ENCODE measurements around the gene TMEM258. TPM values are rescaled to one million over a fixed set of nuclear protein-coding genes. Genes with fewer than 3 reads are reported as not detected.

Gene TMEM258
- total RNA-seq, 2 experiments from 2014 or later, result 162 to 170 TPM

- Mint-ChIP-seq H3K9me3 (no peaks in the 10 kb centered on the region), H3K27ac (no peak overlapping the region), H3K4me1 (ENCODE audit: low read depth) (peaks cover 25% of the 10 kb centered on the region), H3K36me3 (ENCODE audit: low read depth) (peaks cover 32% of the 10 kb centered on the region), H3K27me3 (no peaks in the 10 kb centered on the region), H3K4me3 (no peak overlapping the region)
- ATAC-seq (no peak), DNase-seq (peak; percentile 39)
- intact Hi-C loops (cut with micrococcal nuclease), result no loop called here
- TF ChIP-seq CTCF (IDR thresholded peaks at IDR 0.05), result peak; percentile 21
- ChIA-PET CTCF (interaction anchor here (0.6 to 4.5 kb wide), 12 partner anchors 9 to 160 kb away, joined by 3 to 35 read pairs (median 3); no protein-coding TSS in a partner anchor), POLR2A (no interaction called here)
Observed at GRCh38 chr11:61787928-61788491, 4.4 kb downstream of the TMEM258 start.

GRCh38 chr11:61785837-61786402 lies 6.5 kb downstream of the TMEM258 start:
- Mint-ChIP-seq H3K27me3 (no peaks in the 10 kb centered on the region), H3K36me3 (ENCODE audit: low read depth) (peaks cover 27% of the 10 kb centered on the region), H3K4me1 (ENCODE audit: low read depth) (peaks cover 19% of the 10 kb centered on the region), H3K9me3 (no peaks in the 10 kb centered on the region), H3K4me3 (no peak overlapping the region), H3K27ac (no peak overlapping the region)
- intact Hi-C loops (cut with micrococcal nuclease), result no loop called here
- ATAC-seq, result no peak
- no peak for DNase-seq
- CTCF ChIA-PET, result interaction anchor here (0.9 to 4.5 kb wide), 2 partner anchors 12 to 322 kb away, joined by 3 to 35 read pairs; no protein-coding TSS in a partner anchor
- POLR2A ChIA-PET, result no interaction called here
- TF ChIP-seq CTCF (IDR thresholded peaks at IDR 0.05), result no peak

- Mint-ChIP-seq H3K4me3 (no peak overlapping the region), H3K9me3 (no peaks in the 10 kb centered on the region), H3K4me1 (ENCODE audit: low read depth) (peaks cover 9% of the 10 kb centered on the region), H3K27ac (no peak overlapping the region), H3K36me3 (ENCODE audit: low read depth) (peaks cover 18% of the 10 kb centered on the region), H3K27me3 (no peaks in the 10 kb centered on the region)
- TF ChIP-seq CTCF (IDR thresholded peaks at IDR 0.05), result no peak
- intact Hi-C loops (cut with micrococcal nuclease), result no loop called here
- no peak for DNase-seq
- no peak for ATAC-seq
- CTCF ChIA-PET, result no interaction called here
- POLR2A ChIA-PET, result interaction anchor here (0.6 to 0.7 kb wide), 2 partner anchors 8 to 304 kb away, joined by 3 read pairs; partner anchors contain the start of genes FEN1 and TMEM258
Observed at GRCh38 chr11:61784506-61784805, 7.9 kb downstream of the TMEM258 start.

GRCh38 chr11:61783717-61784505 lies 8.5 kb downstream of the TMEM258 start:
- H3K4me1 Mint-ChIP-seq (ENCODE audit: low read depth), result peaks cover 6% of the 10 kb centered on the region
- no peak for ATAC-seq
- ChIA-PET POLR2A (interaction anchor here (0.6 to 0.7 kb wide), 2 partner anchors 9 to 305 kb away, joined by 3 read pairs; partner anchors contain the start of genes FEN1 and TMEM258), CTCF (no interaction called here)
- no peak for TF ChIP-seq CTCF (IDR thresholded peaks at IDR 0.05)
- H3K4me3 Mint-ChIP-seq, result no peak overlapping the region
- H3K9me3 Mint-ChIP-seq, result no peaks in the 10 kb centered on the region
- intact Hi-C loops (cut with micrococcal nuclease), result no loop called here
- peaks cover 14% of the 10 kb centered on the region for H3K36me3 Mint-ChIP-seq (ENCODE audit: low read depth)
- no peaks in the 10 kb centered on the region for H3K27me3 Mint-ChIP-seq
- DNase-seq, result no peak
- no peak overlapping the region for H3K27ac Mint-ChIP-seq

- Mint-ChIP-seq H3K9me3 (no peaks in the 10 kb centered on the region), H3K4me3 (no peak overlapping the region), H3K27ac (no peak overlapping the region), H3K36me3 (ENCODE audit: low read depth) (peaks cover 9% of the 10 kb centered on the region), H3K4me1 (ENCODE audit: low read depth) (peaks cover 2% of the 10 kb centered on the region), H3K27me3 (no peaks in the 10 kb centered on the region)
- CTCF ChIA-PET, result interaction anchor here (1.2 kb wide), 2 partner anchors 9 to 32 kb away, joined by 3 to 5 read pairs; no protein-coding TSS in a partner anchor
- ATAC-seq, result no peak
- no peak for DNase-seq
- TF ChIP-seq CTCF (IDR thresholded peaks at IDR 0.05), result no peak
- intact Hi-C loops (cut with micrococcal nuclease), result no loop called here
- POLR2A ChIA-PET, result interaction anchor here (1.2 to 4.3 kb wide), 3 partner anchors 9 to 15 kb away, joined by 3 to 32 read pairs (median 4); partner anchors contain the start of genes FEN1 and TMEM258
Observed at GRCh38 chr11:61782841-61783240, 9.6 kb downstream of the TMEM258 start.
